NCI-H2196 (cell line): ENCODE data around the gene MED4.

Experiments
- DNase-seq: peaks from one replicate; lab custom pipeline; 2025; ENCODE audit not compliant: unreplicated experiment; lab: John Stamatoyannopoulos, UW

The MED4 gene

GRCh38 chr13:48094781-48095502 lies at the start of gene MED4:
Gene MED4 (minus strand): TSS chr13:48095104. CDS start chr13:48095078, 26 bp downstream.
- DNase-seq = peak; percentile 79

GRCh38 chr13:48144413-48145035 lies 49.6 kb upstream of the MED4 start:
- DNase-seq = no peak

GRCh38 chr13:48142436-48142835 lies 47.5 kb upstream of the MED4 start:
- DNase-seq = no peak

GRCh38 chr13:48138270-48138669 lies 43.4 kb upstream of the MED4 start:
- no peak for DNase-seq

- DNase-seq = no peak
Observed at GRCh38 chr13:48132961-48133360, 38.1 kb upstream of the MED4 start.

- DNase-seq = no peak
Observed at GRCh38 chr13:48131533-48131932, 36.6 kb upstream of the MED4 start.

GRCh38 chr13:48126944-48127830 lies 32.3 kb upstream of the MED4 start:
- DNase-seq = peak; percentile 16

GRCh38 chr13:48125794-48126228 lies 30.9 kb upstream of the MED4 start:
- DNase-seq = no peak

GRCh38 chr13:48123812-48124211 lies 28.9 kb upstream of the MED4 start:
- no peak for DNase-seq

GRCh38 chr13:48121733-48122132 lies 26.8 kb upstream of the MED4 start:
- DNase-seq = no peak

- DNase-seq = no peak
Observed at GRCh38 chr13:48120241-48120640, 25.3 kb upstream of the MED4 start.

- no peak for DNase-seq
Observed at GRCh38 chr13:48118030-48118429, 23.1 kb upstream of the MED4 start.

GRCh38 chr13:48116808-48117207 lies 21.9 kb upstream of the MED4 start:
- no peak for DNase-seq

- no peak for DNase-seq
Observed at GRCh38 chr13:48113756-48114130, 18.8 kb upstream of the MED4 start.

GRCh38 chr13:48112896-48113755 lies 18.2 kb upstream of the MED4 start:
- DNase-seq = no peak

GRCh38 chr13:48110931-48111721 lies 16.2 kb upstream of the MED4 start:
- DNase-seq = no peak

- no peak for DNase-seq
Observed at GRCh38 chr13:48110132-48110868, 15.4 kb upstream of the MED4 start.

GRCh38 chr13:48108106-48108505 lies 13.2 kb upstream of the MED4 start:
- DNase-seq = no peak

GRCh38 chr13:48097793-48098192 lies 2.9 kb upstream of the MED4 start:
- DNase-seq = no peak
